ENCODE results near the gene GRM7. TPM values are rescaled to one million over a fixed set of nuclear protein-coding genes. Genes with fewer than 3 reads are reported as not detected.

Gene GRM7
- total RNA-seq, 1 donor from 2014 or later, result 2.1 TPM

GRCh38 chr3:7275396-7275795 is 414.5 kb downstream of the GRM7 start:
- no peak for DNase-seq (ENCODE audit: low spot score)
- ATAC-seq, result no peak
- intact Hi-C loops (cut with DNase I), result no loop called here

GRCh38 chr3:7280318-7280717 is 419.4 kb downstream of the GRM7 start:
- ATAC-seq (no peak), DNase-seq (ENCODE audit: low spot score) (no peak)
- intact Hi-C loops (cut with DNase I), result no loop called here

- no peak for ATAC-seq
- DNase-seq (ENCODE audit: low spot score), result no peak
- intact Hi-C loops (cut with DNase I), result no loop called here
These were observed 422.1 kb downstream of the GRM7 start for GRCh38 chr3:7282988-7283387.

- ATAC-seq (no peak), DNase-seq (ENCODE audit: low spot score) (no peak)
- intact Hi-C loops (cut with DNase I), result no loop called here
These were observed 424.6 kb downstream of the GRM7 start for GRCh38 chr3:7285505-7285904.

GRCh38 chr3:7288133-7288532 is 427.2 kb downstream of the GRM7 start:
- ATAC-seq, result no peak
- intact Hi-C loops (cut with DNase I), result no loop called here
- DNase-seq (ENCODE audit: low spot score), result no peak

- ATAC-seq (no peak), DNase-seq (ENCODE audit: low spot score) (no peak)
- intact Hi-C loops (cut with DNase I), result no loop called here
These were observed 428.2 kb downstream of the GRM7 start for GRCh38 chr3:7289121-7289520.

GRCh38 chr3:7290077-7290825 is 429.3 kb downstream of the GRM7 start:
- DNase-seq (ENCODE audit: low spot score) (no peak), ATAC-seq (no peak)
- intact Hi-C loops (cut with DNase I), result no loop called here

- DNase-seq (ENCODE audit: low spot score) (no peak), ATAC-seq (no peak)
- intact Hi-C loops (cut with DNase I), result no loop called here
These were observed 431.4 kb downstream of the GRM7 start for GRCh38 chr3:7292362-7292761.

GRCh38 chr3:7293286-7293685 is 432.4 kb downstream of the GRM7 start:
- DNase-seq (ENCODE audit: low spot score) (no peak), ATAC-seq (no peak)
- intact Hi-C loops (cut with DNase I), result no loop called here

GRCh38 chr3:7305561-7305960 is 444.6 kb downstream of the GRM7 start:
- intact Hi-C loops (cut with DNase I), result no loop called here
- ATAC-seq (no peak), DNase-seq (ENCODE audit: low spot score) (no peak)

GRCh38 chr3:7306901-7307300 is 446.0 kb downstream of the GRM7 start:
- DNase-seq (ENCODE audit: low spot score) (no peak), ATAC-seq (no peak)
- intact Hi-C loops (cut with DNase I), result no loop called here

- ATAC-seq (no peak), DNase-seq (ENCODE audit: low spot score) (no peak)
- intact Hi-C loops (cut with DNase I), result no loop called here
These were observed 446.5 kb downstream of the GRM7 start for GRCh38 chr3:7307410-7307809.

- intact Hi-C loops (cut with DNase I), result no loop called here
- ATAC-seq (peak; percentile 86), DNase-seq (ENCODE audit: low spot score) (peak; percentile 69)
These were observed 448.8 kb downstream of the GRM7 start for GRCh38 chr3:7309641-7310102.

GRCh38 chr3:7315037-7315436 is 454.1 kb downstream of the GRM7 start:
- intact Hi-C loops (cut with DNase I), result no loop called here
- ATAC-seq (no peak), DNase-seq (ENCODE audit: low spot score) (no peak)

- intact Hi-C loops (cut with DNase I), result no loop called here
- ATAC-seq, result no peak
- DNase-seq (ENCODE audit: low spot score), result no peak
These were observed 462.2 kb downstream of the GRM7 start for GRCh38 chr3:7322957-7323669.

- ATAC-seq, result no peak
- DNase-seq (ENCODE audit: low spot score), result no peak
- intact Hi-C loops (cut with DNase I), result no loop called here
These were observed 467.4 kb downstream of the GRM7 start for GRCh38 chr3:7328339-7328738.

GRCh38 chr3:7332696-7333095 is 471.8 kb downstream of the GRM7 start:
- no peak for ATAC-seq
- no peak for DNase-seq (ENCODE audit: low spot score)
- intact Hi-C loops (cut with DNase I), result no loop called here

GRCh38 chr3:7333125-7333524 is 472.2 kb downstream of the GRM7 start:
- intact Hi-C loops (cut with DNase I), result no loop called here
- no peak for ATAC-seq

GRCh38 chr3:7340795-7341194 is 479.9 kb downstream of the GRM7 start:
- intact Hi-C loops (cut with DNase I), result no loop called here
- ATAC-seq (no peak), DNase-seq (ENCODE audit: low spot score) (no peak)

More at GRCh38 chr3:7333125-7333524, 472.2 kb downstream of the GRM7 start:
- DNase-seq (ENCODE audit: low spot score), result no peak

- DNase-seq (ENCODE audit: low spot score) (no peak), ATAC-seq (no peak)
- intact Hi-C loops (cut with DNase I), result no loop called here
These were observed 485.4 kb downstream of the GRM7 start for GRCh38 chr3:7346364-7346763.

GRCh38 chr3:7357101-7357500 is 496.2 kb downstream of the GRM7 start:
- DNase-seq (ENCODE audit: low spot score) (no peak), ATAC-seq (no peak)
- intact Hi-C loops (cut with DNase I), result no loop called here

Data from sciatic nerve (tissue), 2 donors.